GM21526 (cell line): Measurements from ENCODE around the gene POLR1E.

Experiments
- ATAC-seq: cut with Tn5 transposase; IDR thresholded peaks from one replicate; pipeline ENCODE4 v1.9.1; 2021; ENCODE audit warnings: moderate library complexity; ENCODE audit not compliant: unreplicated experiment, low FRiP score

The POLR1E gene, protein sequence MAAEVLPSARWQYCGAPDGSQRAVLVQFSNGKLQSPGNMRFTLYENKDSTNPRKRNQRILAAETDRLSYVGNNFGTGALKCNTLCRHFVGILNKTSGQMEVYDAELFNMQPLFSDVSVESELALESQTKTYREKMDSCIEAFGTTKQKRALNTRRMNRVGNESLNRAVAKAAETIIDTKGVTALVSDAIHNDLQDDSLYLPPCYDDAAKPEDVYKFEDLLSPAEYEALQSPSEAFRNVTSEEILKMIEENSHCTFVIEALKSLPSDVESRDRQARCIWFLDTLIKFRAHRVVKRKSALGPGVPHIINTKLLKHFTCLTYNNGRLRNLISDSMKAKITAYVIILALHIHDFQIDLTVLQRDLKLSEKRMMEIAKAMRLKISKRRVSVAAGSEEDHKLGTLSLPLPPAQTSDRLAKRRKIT

DNA sequence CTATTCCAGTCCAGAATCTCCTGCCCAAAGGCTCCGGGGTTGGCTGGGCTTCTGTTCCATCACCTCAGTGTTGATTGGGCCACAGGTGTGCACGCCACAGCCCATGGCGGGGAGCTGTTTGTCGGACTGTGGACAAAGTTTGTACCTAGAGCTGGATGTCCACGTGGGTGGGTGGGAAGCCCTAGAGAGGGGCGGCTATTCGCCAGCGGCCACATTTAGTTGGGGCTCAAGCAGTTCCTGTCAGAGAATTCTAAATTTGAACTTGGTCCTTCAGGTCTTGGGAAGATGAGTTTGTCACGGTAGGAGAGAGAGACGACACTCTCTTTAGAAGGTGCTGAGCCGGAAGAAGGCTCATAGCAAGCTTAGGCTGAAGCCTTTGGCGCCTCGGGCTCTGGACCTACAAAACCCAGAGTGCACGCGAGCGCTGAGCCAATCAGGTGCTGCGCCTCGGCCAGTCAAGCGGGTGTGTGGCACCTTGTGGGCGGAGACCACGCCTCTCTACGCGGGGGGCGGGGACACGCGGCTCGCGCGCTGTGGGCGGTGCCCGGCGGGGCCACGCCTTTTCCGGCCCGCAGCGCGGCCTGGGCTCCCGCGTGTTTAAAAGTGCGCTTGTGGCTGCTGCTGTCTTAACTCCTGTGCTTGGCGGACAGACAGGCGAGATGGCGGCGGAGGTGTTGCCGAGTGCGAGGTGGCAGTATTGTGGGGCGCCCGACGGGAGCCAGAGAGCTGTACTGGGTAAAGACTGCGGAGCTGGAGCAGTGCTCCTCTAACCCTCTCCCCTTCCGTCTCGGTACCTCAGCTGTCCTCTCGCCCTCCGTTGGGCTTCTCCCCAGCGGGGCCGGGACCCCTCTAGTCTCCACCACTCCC, at the start of gene POLR1E:
Gene POLR1E, plus strand, starts transcription at position 560 of the 867 bp plus-strand sequence. Its CDS starts 100 bp downstream, at position 660.
- peak; percentile 95 for ATAC-seq

DNA sequence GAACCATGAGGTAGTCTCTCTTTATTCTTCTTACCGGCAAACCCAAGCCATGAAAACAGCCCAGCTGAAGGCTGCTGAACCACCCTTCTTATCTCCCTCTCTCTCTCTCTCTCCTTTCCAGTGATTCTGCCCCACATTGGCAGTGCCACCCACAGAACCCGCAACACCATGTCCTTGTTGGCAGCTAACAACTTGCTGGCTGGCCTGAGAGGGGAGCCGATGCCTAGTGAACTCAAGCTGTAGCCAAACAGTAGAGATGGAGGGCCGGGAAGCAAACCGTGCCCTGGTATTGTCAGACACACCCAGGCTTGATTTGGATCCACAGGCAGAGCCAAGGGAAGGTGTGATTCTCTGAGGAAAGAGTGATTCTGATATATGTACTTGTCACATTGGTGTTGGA, 49.2 kb upstream of the POLR1E start:
- ATAC-seq, result no peak

DNA sequence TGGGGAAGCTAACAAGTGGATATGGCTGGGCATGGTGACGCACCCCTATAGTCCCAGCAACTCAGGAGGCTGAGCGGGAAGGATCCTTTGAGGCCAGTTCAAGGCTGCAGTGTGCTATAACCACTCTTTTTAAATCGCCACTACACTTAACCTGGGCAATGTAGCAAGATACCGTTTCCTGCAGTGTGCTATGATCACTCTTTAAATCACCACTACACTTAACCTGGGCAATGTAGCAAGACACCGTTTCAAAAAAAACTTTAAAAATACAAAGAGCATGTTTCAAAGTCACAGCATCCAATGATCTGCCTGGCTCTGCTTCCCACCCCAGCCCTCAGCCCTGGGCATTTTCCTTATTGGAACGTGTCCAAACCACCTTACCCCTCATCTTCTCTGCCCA, 48.7 kb upstream of the POLR1E start:
- no peak for ATAC-seq

DNA sequence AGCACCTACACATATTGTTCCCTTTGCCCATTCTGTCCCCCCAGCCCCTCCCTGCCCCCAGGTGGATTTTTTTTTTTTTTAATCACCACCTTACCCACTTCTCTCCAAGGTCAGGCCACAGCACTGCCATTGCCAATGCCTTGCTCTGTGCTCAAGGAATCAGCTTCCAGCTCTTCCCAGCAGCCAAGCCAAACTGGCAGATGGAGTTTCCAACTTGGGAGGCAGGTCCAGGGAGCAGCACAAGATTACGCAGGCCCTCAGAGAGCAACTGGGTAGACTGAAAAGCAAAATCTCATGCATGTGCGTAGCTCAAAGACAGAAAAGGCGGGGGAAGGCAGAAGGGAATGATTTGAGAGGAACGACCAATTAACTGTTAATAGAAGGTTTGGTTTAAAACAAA, 48.1 kb upstream of the POLR1E start:
- ATAC-seq, result no peak

DNA sequence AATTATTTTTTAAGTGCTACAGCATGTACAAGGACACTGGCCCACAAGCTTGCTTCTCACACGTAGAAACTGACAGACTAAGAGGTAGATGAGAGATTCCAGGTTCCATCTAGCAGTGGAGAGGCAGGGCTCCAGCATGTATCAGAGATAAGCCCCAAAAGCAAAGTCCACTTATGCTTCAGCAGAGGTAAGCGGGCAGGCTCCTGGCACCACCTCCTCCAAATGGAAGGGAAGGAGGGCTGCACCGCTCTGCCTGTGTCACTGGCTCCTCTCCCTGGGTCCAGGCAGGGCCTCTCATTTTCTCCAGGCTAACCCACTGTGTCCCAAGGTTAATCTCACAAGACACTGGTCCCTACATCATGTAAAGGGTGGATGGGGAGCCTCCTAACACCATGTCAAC, 47.4 kb upstream of the POLR1E start:
- ATAC-seq, result no peak

DNA sequence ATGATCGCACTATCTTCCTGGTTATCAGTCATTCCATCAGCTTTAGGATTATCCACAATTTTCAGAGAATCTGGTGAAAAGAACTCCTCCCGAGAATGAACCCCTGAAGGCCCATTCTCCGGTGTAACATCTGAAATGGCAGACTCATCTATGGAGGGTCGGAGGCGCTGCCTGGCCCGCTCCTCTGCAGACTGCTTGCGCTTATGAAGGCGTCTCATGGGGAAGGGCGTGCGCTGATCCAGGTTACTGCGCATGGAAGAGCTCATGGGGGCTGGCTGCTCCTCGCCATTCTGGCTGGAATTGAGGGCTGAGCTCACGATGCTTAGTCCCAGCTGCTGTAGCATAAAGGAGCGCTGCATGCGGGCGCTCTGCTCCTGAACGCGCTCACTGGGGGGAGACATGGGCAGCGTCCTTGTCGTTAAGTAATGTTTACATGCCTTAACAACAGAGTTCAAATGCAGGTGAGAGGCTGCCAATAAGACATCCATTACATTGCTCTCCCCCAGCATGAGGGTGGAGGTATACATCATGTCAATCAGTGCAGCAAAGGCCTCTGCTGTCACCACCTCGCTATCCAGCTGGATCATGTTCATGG, 43.9 kb upstream of the POLR1E start:
- ATAC-seq, result no peak

DNA sequence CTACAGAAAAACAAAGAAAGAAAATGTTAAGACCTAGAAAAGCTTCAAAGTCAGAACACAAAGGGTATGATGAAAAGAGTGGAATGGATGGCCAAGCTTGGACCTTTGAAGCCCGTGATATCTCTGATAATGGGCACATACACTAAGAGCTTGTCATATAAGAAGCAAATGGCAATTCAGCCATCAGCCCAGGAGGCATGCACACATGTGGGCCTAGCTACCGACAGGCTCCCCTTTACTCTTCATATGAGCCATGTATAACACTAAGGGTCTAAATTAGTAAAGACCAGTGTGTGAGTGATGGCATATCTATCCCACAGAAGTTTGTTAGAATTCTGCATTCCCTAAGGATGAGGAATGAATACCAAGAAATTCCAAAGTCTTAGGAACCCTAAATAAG, 43.2 kb upstream of the POLR1E start:
- no peak for ATAC-seq

DNA sequence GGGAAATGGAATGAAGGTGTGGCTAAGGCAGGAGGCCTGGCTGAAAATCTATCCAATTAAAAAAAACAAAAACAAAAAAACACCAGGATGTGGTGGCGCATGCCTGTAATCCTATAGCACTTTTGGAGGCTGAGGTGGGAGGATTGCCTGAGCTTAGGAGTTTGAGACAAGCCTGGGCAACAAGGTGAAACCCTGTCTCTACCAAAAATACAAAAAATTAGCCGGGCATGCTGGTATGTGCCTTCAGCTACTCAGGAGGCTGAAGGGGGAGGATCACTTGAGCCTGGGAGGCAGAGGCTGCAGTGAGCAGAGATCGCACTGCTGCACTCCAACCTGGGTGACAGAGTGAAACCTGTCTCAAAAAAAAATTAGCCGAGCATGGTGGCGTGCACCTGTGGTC, 42.2 kb upstream of the POLR1E start:
- no peak for ATAC-seq

DNA sequence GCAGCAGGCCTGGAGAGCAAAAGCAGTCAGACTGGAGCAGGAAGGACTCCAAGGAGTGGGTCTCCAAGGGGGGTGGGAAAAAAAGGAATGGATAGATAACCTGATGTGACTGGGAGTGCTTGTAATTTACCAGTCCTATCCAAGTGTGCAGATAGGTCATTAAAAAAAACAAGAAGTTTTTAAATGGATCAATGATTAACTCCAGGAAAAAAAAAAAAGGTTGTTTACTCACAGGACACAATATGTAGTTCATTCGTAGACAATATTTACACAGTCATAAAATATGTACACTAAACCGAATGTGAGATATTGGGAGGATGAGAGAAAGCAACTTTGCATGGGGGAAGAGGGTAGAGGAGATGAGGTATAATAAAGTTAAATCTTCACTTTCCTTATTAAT, 40.9 kb upstream of the POLR1E start:
- ATAC-seq, result no peak

DNA sequence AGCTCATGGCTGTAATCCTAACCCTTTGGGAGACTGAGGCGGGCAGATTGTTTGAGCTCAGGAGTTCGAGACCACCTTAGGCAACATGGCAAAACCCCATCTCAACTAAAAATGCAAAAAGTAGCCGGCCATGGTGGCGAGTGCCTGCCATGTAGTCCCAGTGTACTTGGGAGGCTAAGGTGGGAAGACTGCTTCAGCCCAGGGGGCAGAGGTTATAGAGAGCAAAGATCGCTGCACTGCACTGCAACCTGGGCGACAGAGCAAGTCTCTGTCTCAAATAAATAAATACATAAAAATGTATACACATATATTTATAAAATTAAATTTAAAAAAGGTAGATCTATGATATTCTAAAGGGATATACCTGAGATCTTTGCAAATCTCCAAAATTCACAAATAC, 39.9 kb upstream of the POLR1E start:
- no peak for ATAC-seq

DNA sequence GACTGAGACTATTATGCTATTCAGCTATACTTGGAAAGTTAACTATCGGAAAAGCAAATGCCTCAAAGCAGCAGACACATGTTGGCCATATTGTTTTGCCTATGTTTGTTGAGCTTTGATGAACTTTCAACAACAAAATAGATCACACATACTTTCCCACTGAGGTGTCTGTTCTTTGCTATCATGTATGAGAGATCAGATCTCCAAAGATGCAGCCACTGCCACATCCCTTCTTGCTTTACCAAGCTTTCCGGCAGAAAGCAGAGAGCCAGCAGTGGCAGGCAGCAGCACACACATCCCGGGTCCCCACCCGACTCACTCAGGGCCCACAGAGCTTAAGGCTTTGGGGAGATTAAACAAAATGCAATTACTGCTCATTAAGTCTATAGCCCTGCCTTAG, 39.3 kb upstream of the POLR1E start:
- ATAC-seq, result no peak

DNA sequence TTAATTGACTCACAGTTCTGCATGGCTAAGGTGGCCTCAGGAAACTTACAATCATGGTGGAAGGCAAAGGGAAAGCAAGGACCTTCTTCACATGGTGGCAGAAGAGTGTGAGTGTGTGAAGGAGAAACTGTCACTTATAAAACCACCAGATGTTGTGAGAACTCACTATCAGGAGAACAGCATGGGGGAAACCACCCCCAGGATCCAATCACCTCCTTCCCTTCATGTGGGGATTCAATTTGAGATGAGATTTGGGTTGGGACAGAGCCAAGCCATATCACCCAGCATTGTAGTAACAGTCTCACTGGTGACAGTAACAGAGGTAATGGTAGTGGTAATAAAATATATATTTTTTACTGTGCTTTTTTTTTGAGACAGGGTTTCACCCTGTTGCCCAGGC, 38.6 kb upstream of the POLR1E start:
- ATAC-seq, result no peak

DNA sequence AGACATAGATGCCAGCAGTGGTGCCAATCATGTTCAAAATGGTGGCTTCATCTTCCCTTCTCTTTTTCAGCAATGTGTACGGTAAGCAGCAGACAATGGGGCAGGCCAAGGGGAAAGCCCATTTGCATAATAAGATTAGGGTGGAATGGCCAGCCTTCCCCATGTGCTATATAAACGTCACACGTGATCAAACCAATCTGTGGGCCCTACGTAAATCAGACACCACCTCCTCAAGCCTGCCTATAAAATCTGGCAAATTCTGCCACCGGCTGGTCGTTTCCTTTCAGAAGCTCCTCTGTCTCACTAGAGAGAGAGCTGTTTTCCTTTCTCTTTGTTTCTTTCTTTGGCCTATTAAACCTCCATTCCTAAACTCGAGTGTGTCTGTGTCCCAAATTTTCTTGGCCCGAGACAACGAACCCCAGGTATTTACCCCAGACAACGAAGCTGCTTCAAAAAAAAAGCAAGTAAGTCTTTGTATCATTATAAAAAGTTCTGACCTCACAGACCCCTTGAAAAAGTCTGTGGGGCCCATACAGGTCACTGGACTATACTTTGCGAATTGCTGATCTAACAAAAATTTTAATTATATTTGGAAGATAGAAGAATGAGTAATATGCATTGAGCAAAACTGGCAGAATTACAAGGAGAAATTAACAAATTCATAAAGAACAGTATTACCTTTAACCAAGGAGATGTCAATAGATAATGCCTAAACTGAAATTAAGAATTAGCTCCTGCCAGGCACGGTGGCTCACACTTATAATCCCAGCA, 35.7 kb upstream of the POLR1E start:
- no peak for ATAC-seq

DNA sequence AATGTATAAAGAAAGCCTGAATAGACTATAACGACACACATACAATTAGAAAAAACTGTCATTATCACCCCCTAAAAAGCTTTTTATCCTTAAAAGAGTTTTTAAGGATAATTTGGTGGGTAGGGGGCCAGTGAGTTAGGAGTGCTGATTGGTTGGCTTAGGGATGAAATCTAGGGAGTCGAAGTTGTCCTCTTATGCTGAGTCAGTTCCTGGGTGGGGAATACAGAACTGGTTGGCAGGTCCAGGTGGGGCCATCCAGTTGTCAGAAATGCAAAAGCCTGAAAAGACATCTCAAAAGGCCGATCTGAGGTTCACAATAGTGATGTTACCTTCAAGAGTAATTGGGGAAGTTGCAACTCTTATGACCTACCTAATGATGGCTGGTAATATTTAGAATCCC, 34.1 kb upstream of the POLR1E start:
- no peak for ATAC-seq

DNA sequence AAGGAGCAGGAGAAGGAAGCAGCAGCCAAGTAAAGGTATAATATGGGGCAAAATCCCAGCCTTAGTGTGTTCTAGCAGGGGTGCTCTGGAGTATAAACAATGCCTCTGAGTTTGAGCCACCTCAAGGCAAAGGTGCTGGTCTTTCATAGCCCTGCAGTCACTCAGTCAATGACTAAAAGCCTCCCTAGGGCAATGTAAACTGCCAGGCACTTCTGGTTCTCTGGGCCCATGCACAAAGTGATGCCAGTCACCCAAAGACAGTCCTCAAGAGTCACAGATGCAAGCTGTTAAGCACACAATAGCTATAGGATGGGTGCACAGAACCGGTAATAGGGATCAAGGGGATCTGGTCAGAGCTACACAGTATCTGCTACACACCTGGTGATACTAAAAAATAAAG, 33.1 kb upstream of the POLR1E start:
- ATAC-seq, result no peak

DNA sequence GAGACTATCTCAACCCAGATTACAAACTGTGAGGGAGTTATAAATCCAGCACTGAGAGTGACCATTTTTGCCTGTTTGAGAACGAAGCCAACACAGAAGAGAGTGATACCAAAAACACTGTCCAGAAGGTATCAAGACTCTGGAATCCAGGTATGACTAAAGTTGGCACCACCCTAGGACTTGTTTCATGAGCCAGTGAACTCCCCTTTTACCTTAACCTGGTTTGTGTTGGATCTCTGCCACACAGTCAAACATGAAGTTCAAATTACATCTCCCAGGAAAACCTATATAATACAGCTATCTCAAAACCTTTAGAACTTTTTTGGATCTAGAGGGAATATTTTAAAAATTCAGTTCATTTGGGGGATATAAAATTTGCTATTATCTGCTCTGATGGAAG, 31.9 kb upstream of the POLR1E start:
- ATAC-seq, result no peak

DNA sequence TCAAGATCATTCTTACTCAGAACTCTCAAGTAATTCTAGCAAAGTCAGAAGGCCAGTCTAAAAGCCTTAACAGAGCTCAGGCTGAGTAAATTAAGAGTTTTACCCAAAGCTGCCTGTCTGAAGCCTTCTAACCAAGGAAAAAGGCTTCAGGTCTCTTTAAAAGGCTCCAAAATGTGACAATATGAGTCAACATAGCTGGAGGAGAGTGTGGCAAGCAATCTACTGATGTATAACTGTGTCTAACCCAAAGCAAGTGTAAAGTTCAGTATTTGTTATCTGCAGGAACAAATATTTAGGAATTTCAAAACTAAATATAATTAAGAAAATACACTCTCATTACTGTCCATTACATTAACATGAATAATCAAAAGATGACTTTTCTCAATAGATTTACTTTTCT, 31.5 kb upstream of the POLR1E start:
- ATAC-seq, result no peak

DNA sequence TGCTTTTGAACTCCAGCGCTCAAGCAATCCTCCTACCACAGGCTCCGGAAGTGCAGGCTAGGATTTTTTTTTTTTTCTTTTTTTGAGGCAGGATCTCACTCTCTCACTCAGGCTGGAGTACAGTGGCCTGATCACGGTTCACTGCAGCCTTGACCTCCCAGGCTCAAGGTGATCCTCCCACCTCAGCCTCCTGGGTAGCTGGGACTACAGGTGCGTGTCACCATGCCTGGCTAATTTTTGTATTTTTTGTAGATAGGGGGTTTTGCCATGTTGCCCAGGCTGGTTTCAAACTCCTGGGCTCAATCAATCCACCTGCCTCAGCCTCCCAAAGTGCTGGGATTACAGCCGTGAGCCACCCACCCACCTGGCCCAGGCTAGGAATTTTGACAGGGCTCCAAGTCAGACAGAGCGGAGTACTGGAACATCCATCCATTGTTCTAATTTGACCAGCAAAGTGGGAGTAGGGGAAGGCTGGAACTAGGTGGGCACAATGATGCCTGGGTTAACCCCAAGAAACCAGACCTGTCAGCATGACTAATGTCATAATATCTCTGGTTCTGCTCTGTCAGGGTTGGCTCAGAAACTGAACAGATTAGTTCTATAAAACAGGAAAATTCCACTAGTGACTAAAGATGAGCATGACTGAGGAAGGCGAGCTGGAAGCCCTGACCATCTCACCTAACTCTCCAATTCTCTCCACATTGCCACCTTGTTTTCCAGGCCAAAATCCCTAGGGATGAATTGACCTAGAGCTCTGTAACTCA, 29.7 kb upstream of the POLR1E start:
- ATAC-seq, result no peak

DNA sequence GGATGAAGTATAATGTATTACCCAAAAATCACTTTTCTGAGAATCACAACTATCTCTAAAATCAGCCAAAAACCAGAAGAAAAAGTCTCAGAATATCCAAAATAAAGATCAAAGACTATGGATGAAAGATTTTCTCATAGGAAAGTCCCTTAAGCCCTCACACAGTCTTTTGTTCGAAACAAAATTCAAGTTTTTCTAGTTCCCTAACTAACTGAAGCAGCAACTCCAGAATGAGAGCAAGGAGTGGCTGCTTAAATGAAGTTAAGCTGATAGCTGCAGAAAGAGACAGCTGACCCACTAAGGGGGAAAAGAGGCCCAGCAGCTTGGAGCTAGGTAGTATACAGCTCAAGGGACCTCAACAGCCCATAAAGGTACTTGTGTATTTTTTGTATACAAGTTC, 28.9 kb upstream of the POLR1E start:
- no peak for ATAC-seq

DNA sequence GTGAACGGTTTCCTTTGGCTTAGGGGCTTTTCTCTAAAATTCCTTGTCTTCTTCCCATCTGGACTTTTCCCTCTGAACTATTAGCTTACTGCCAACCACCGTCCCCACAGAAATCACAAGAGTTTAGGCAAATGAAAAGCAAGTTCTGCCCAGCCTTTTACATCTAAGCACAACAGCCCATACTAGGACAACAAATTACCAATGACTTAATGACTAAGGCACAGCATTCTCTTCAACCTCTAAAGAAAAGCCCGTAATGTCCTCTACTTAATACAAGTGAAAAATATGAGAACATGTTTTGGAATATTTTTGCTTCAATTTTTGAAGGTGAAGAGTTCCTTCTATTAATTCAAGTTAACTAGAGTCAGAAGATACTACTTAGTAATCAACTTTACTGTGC, 21.7 kb upstream of the POLR1E start:
- ATAC-seq, result no peak
